Thoracic aorta (tissue), 2 donors: ENCODE data around the gene MAST3. TPM values are rescaled to one million over a fixed set of nuclear protein-coding genes. Genes with fewer than 3 reads are reported as not detected.

Experiments used
- ATAC-seq: fragments of 150-250 bp; one replicate; pipeline ENCODE4 v1.8.0; 2017; ENCODE audit warnings: low read depth; ENCODE audit not compliant: insufficient number of reproducible peaks, low FRiP score
- DNase-seq: peaks from one replicate; pipeline ENCODE4 v3.0.0-alpha.2; 2020; ENCODE audit warnings: low spot score
- H3K27ac ChIP-seq, 2 donors: fragments of 200-600 bp; sonication (generic); 1 replicate in 1 of 2; 2 replicates in 1 of 2; pipeline ENCODE4 v1.5.1; 2016; ENCODE audit warnings: mild to moderate bottlenecking in 2 of 2, moderate library complexity in 2 of 2
- H3K27me3 ChIP-seq: fragments of 200-600 bp; sonication (generic); replicated peaks from 2 replicates; pipeline ENCODE4 v1.6.0; 2016; ENCODE audit warnings: mild to moderate bottlenecking; ENCODE audit not compliant: insufficient read depth
- H3K36me3 ChIP-seq: fragments of 200-600 bp; sonication (generic); one replicate; pipeline ENCODE4 v1.5.1; 2016
- H3K4me1 ChIP-seq, 2 donors: fragments of 200-600 bp; sonication (generic); 1 replicate in 1 of 2; 2 replicates in 1 of 2; pipeline versions ENCODE4 v1.5.1 to v1.6.0; 2016; ENCODE audit warnings: low read depth in 2 of 2, mild to moderate bottlenecking in 1 of 2; ENCODE audit not compliant: control insufficient read depth in 1 of 2
- H3K4me3 ChIP-seq: fragments of 200-600 bp; sonication (generic); 2 replicates; pipeline ENCODE4 v1.5.1; 2016; ENCODE audit warnings: mild to moderate bottlenecking
- H3K9me3 ChIP-seq: fragments of 200-600 bp; sonication (generic); 2 replicates; pipeline ENCODE4 v1.5.1; 2016
- CTCF ChIP-seq: fragments of 200-600 bp; sonication (generic); IDR thresholded peaks from one replicate; pipeline ENCODE4 v1.5.1; 2019; ENCODE audit warnings: antibody characterized with exemption
- total RNA-seq, 2 donors: library from RNA; depleted of rRNA; stranded (reverse); fragments of >200 nt; gene quantifications; one replicate each; pipeline versions ENCODE4 v1.1.0 to v1.2.3, GENCODE V29; 2016

The MAST3 gene
- total RNA-seq, 2 donors from 2014 or later, result 18.7 to 27.8 TPM

GRCh38 chr19:18070181-18070580 lies 27.4 kb upstream of the MAST3 start:
- Histone ChIP-seq H3K27me3 (no peaks in the 10 kb centered on the region), H3K27ac (no peak overlapping the region), H3K4me3 (no peak overlapping the region), H3K4me1 (no peaks in the 10 kb centered on the region), H3K36me3 (no peaks in the 10 kb centered on the region), H3K9me3 (no peaks in the 10 kb centered on the region)
- no peak for TF ChIP-seq CTCF
- ATAC-seq, result no peak
- no peak for DNase-seq

GRCh38 chr19:18072335-18072734 lies 25.2 kb upstream of the MAST3 start:
- Histone ChIP-seq H3K36me3 (no peaks in the 10 kb centered on the region), H3K4me3 (no peak overlapping the region), H3K9me3 (no peaks in the 10 kb centered on the region), H3K27ac (no peak overlapping the region), H3K4me1 (no peaks in the 10 kb centered on the region), H3K27me3 (no peaks in the 10 kb centered on the region)
- ATAC-seq (no peak), DNase-seq (no peak)
- TF ChIP-seq CTCF, result no peak

DNA sequence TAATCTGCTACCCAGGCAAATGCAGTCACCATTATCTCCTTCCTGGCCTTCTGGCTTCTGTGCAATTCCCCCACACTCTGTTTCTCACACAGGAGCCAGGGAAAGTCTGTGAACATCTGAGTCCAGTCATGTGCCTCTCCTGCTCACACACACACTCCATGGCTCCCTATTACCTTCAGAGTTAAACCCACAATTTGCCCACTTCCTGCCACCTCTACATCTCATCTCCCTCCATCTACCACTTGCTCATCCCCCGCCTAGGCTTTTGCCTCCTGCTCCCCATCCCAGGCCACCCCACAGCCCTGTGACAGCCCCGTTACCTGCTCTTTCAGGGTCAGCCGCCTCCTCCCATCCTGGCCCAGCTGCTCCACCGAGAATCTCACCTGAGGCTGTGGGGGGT lies 24.4 kb upstream of the MAST3 start:
- Histone ChIP-seq H3K4me1 (no peaks in the 10 kb centered on the region), H3K27me3 (no peaks in the 10 kb centered on the region), H3K27ac (no peak overlapping the region), H3K4me3 (no peak overlapping the region), H3K36me3 (no peaks in the 10 kb centered on the region), H3K9me3 (no peaks in the 10 kb centered on the region)
- ATAC-seq, result no peak
- no peak for DNase-seq
- no peak for TF ChIP-seq CTCF

DNA sequence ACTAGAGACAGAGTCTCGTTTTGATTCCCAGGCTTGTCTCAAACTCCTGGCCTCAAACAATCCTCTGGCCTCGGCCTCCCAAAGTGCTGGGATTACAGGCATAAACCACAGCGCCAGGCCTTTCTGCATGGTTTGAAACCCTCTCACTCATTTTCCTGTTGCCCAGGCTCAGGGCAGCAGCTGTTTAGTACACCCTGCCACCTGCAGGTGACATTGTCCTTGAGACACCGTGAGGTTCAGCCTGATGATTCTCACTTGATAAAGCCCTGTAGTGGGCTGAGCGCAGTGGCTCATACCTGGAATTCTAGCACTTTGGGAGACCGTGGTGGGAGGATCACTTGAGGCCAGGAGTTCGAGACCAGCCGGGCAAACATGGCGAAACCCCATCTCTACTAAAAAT lies 23.4 kb upstream of the MAST3 start:
- no peak for TF ChIP-seq CTCF
- Histone ChIP-seq H3K4me3 (no peak overlapping the region), H3K27me3 (no peaks in the 10 kb centered on the region), H3K36me3 (no peaks in the 10 kb centered on the region), H3K9me3 (no peaks in the 10 kb centered on the region), H3K4me1 (no peaks in the 10 kb centered on the region), H3K27ac (no peak overlapping the region)
- no peak for DNase-seq
- no peak for ATAC-seq

DNA sequence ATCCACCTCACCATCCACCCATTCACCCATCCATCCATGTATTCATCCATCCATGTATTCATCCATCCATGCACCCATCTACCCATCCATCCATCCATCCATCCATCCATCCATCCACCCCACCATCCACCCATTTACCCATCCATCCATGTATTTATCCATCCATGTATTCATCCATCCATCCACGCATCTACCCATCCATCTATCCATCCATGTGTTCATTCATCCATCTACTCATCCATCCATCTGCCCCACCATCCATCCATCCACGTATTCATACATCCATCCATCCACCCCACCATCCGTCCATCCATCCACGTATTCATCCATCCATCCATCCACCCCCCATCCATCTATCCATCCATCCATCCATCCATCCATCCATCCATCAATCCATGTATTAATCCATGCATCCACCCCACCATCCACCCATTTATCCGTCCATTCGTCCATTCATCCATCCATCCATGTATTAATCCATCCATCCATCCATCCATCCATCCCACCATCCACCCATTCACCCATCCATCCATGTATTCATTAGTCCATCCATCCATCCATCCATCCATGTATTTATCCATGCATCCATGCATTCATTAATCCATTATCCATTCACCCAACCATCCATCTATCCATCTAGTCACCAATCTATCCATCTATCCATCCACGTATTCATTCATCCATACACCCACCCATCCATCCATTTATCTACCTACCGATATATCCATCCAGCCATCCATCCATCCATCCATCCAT lies 13.5 kb upstream of the MAST3 start:
- TF ChIP-seq CTCF, result no peak
- no peak for DNase-seq
- no peak for ATAC-seq
- H3K9me3 ChIP-seq, result no peaks in the 10 kb centered on the region
- H3K27ac ChIP-seq, result no peak overlapping the region
- no peaks in the 10 kb centered on the region for H3K36me3 ChIP-seq
- H3K27me3 ChIP-seq, result no peaks in the 10 kb centered on the region
- H3K4me1 ChIP-seq, result peaks cover 0 to under 1% of the 10 kb centered on the region in 2 donors
- no peak overlapping the region for H3K4me3 ChIP-seq
